Fibroblast of skin of left quadriceps (primary cell): Measurements from ENCODE around the gene DAB2IP.

Source experiments
- DNase-seq, 2 experiments: peaks; one replicate each; pipeline ENCODE4 v3.0.0-alpha.2; 2013; ENCODE audit warnings: low read depth in 2 of 2

DAB2IP gene

GRCh38 chr9:121816845-121817450 is 165.5 kb downstream of the DAB2IP start:
- no peak for DNase-seq

GRCh38 chr9:121817476-121817875 is 166.0 kb downstream of the DAB2IP start:
- DNase-seq: no peak

- DNase-seq: no peak
Measured at GRCh38 chr9:121818016-121818661, 166.7 kb downstream of the DAB2IP start.

- no peak for DNase-seq
Measured at GRCh38 chr9:121818841-121819427, 167.5 kb downstream of the DAB2IP start.

- DNase-seq: peak; percentile 25 to 34
Measured at GRCh38 chr9:121819428-121820231, 168.2 kb downstream of the DAB2IP start.

- no peak for DNase-seq
Measured at GRCh38 chr9:121820286-121821005, 169.0 kb downstream of the DAB2IP start.

- no peak for DNase-seq
Measured at GRCh38 chr9:121821326-121821725, 169.9 kb downstream of the DAB2IP start.

- no peak for DNase-seq
Measured at GRCh38 chr9:121822093-121823085, 171.0 kb downstream of the DAB2IP start.

GRCh38 chr9:121823451-121824169 is 172.2 kb downstream of the DAB2IP start:
- no peak for DNase-seq

GRCh38 chr9:121824651-121825030 is 173.2 kb downstream of the DAB2IP start:
- DNase-seq: no peak

- no peak for DNase-seq
Measured at GRCh38 chr9:121825031-121825691, 173.7 kb downstream of the DAB2IP start.

GRCh38 chr9:121826711-121827110 is 175.3 kb downstream of the DAB2IP start:
- DNase-seq: no peak

GRCh38 chr9:121827251-121827967 is 176.0 kb downstream of the DAB2IP start:
- DNase-seq: no peak

- no peak for DNase-seq
Measured at GRCh38 chr9:121830441-121831140, 179.2 kb downstream of the DAB2IP start.

- DNase-seq: no peak
Measured at GRCh38 chr9:121831869-121832268, 180.4 kb downstream of the DAB2IP start.

GRCh38 chr9:121833061-121833460 is 181.6 kb downstream of the DAB2IP start:
- DNase-seq: no peak
